H54 (cell line): Measurements from ENCODE around the gene ATP8A2.

Source experiments
- DNase-seq: peaks from one replicate; pipeline ENCODE4 v3.0.0; 2011; ENCODE audit warnings: low spot score, mixed read lengths; ENCODE audit not compliant: insufficient read length
- FAIRE-seq: peaks from 3 replicates; lab custom pipeline; 2011; peaks lifted over from hg19 to GRCh38; lab: Jason Lieb, UNC
- POLR2A ChIP-seq: IDR thresholded peaks from 2 replicates; pipeline ENCODE4 v1.6.1; 2011; ENCODE audit warnings: low read depth, mild to moderate bottlenecking, low read length

Gene ATP8A2

GRCh38 chr13:25979371-25979770 is 607.6 kb downstream of the ATP8A2 start:
- no peak for FAIRE-seq
- no peak for TF ChIP-seq POLR2A

GRCh38 chr13:25980255-25980654 is 608.5 kb downstream of the ATP8A2 start:
- no peak for TF ChIP-seq POLR2A
- DNase-seq (no peak), FAIRE-seq (no peak)

More at GRCh38 chr13:25979371-25979770, 607.6 kb downstream of the ATP8A2 start:
- no peak for DNase-seq

- FAIRE-seq (no peak), DNase-seq (no peak)
- no peak for TF ChIP-seq POLR2A
These were observed 609.3 kb downstream of the ATP8A2 start for GRCh38 chr13:25981060-25981459.

- no peak for FAIRE-seq
- no peak for TF ChIP-seq POLR2A
- DNase-seq: no peak
These were observed 611.1 kb downstream of the ATP8A2 start for GRCh38 chr13:25982907-25983306.

GRCh38 chr13:25987987-25988386 is 616.2 kb downstream of the ATP8A2 start:
- DNase-seq (no peak), FAIRE-seq (no peak)
- no peak for TF ChIP-seq POLR2A

- FAIRE-seq (no peak), DNase-seq (no peak)
- no peak for TF ChIP-seq POLR2A
These were observed 616.9 kb downstream of the ATP8A2 start for GRCh38 chr13:25988661-25989060.

GRCh38 chr13:25990801-25991200 is 619.0 kb downstream of the ATP8A2 start:
- DNase-seq: no peak
- no peak for TF ChIP-seq POLR2A
- FAIRE-seq: no peak

- no peak for TF ChIP-seq POLR2A
These were observed 620.3 kb downstream of the ATP8A2 start for GRCh38 chr13:25992076-25992475.

GRCh38 chr13:26007261-26008125 is 635.7 kb downstream of the ATP8A2 start:
- no peak for TF ChIP-seq POLR2A
- no peak for FAIRE-seq
- no peak for DNase-seq

More at GRCh38 chr13:25992076-25992475, 620.3 kb downstream of the ATP8A2 start:
- no peak for DNase-seq
- FAIRE-seq: no peak

- DNase-seq (no peak), FAIRE-seq (no peak)
- TF ChIP-seq POLR2A: no peak
These were observed 638.9 kb downstream of the ATP8A2 start for GRCh38 chr13:26010487-26011207.

- FAIRE-seq (no peak), DNase-seq (no peak)
- TF ChIP-seq POLR2A: no peak
These were observed 639.4 kb downstream of the ATP8A2 start for GRCh38 chr13:26011208-26011573.

GRCh38 chr13:26011996-26012821 is 640.4 kb downstream of the ATP8A2 start:
- DNase-seq: no peak
- TF ChIP-seq POLR2A: no peak
- FAIRE-seq: no peak

- no peak for FAIRE-seq
- TF ChIP-seq POLR2A: no peak
- no peak for DNase-seq
These were observed 641.2 kb downstream of the ATP8A2 start for GRCh38 chr13:26012995-26013394.
